Measurements from ENCODE around the gene MYLK2.

GRCh38 chr20:31833130-31833930 lies 14.2 kb downstream of the MYLK2 start:
- TF ChIP-seq EP300 (IDR thresholded peaks at IDR 0.05) = no peak
- TF ChIP-seq POLR2AphosphoS5 (IDR thresholded peaks at IDR 0.05) = no peak

All from sigmoid colon (tissue), 4 donors.